Forelimb muscle (tissue), 1 donor: ENCODE measurements around the gene CYP2W1. TPM values are rescaled to one million over a fixed set of nuclear protein-coding genes. Genes with fewer than 3 reads are reported as not detected.
"Not testable (repeated sequence)": the region's sequence is repeated elsewhere in the genome, so short reads cannot be mapped to it uniquely, and the experiment has no call there.

Experiments used
- DNase-seq: peaks from one replicate; pipeline ENCODE4 v3.0.0-alpha.2; 2013; ENCODE audit warnings: low read depth
- polyA plus RNA-seq: library from polyadenylated mRNA; unstranded; fragments of 120-200 nt; gene quantifications from one replicate; pipeline ENCODE4 v1.2.1, GENCODE V29; 2013; ENCODE audit not compliant: insufficient read length

CYP2W1 gene
- polyA plus RNA-seq, 1 donor, result 0.59 TPM

DNA sequence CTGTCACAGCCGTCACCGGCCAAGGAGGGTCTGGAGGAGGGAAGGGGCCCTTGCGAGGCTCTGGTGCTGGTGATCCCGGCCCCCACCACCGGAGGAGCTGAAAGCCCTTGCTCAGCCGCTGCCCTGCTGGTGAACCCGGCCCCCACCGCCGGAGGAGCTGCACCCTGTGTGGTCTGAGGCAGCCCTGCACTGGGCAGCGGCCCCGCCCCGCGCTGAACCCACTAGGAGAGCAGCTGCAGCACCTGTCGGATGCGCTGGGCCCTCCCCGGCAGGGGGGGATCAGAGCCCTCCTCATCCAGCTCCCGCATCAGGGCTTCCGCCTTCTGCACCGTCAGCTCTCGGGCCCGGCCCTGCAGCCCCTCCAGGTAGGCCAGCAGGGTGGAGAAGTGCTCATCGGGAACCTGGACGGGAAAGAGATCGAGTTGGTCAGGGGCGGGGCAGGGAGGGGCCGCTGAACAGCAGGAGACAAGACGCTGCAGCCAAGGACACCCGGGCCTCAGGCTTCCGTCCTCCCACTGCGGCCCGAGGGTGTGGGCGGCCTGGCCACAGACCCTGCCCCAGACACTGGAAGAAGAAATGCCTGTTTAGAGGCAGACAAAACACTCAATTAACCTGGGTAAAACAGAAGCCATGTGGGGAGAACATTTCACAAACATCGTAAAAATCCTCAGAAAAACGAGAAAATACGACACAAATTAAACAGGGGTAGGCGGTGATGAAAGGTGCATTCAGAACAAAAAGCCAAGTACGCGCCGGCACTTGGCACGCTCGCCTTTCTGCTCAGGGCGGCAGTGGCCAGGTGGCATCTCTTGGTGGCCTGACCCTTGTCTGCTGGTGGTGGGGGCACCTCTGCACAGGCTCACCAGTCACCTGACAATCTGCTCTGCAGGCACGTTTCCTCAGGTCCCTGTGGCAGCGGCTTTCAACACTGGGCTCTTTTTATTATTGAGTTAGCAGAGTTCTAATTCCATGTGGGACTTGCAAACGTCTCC lies 14.7 kb downstream of the CYP2W1 start:
- no peak for DNase-seq

- DNase-seq, result no peak
These were observed 16.3 kb downstream of the CYP2W1 start for GRCh38 chr7:999149-999879.

DNA sequence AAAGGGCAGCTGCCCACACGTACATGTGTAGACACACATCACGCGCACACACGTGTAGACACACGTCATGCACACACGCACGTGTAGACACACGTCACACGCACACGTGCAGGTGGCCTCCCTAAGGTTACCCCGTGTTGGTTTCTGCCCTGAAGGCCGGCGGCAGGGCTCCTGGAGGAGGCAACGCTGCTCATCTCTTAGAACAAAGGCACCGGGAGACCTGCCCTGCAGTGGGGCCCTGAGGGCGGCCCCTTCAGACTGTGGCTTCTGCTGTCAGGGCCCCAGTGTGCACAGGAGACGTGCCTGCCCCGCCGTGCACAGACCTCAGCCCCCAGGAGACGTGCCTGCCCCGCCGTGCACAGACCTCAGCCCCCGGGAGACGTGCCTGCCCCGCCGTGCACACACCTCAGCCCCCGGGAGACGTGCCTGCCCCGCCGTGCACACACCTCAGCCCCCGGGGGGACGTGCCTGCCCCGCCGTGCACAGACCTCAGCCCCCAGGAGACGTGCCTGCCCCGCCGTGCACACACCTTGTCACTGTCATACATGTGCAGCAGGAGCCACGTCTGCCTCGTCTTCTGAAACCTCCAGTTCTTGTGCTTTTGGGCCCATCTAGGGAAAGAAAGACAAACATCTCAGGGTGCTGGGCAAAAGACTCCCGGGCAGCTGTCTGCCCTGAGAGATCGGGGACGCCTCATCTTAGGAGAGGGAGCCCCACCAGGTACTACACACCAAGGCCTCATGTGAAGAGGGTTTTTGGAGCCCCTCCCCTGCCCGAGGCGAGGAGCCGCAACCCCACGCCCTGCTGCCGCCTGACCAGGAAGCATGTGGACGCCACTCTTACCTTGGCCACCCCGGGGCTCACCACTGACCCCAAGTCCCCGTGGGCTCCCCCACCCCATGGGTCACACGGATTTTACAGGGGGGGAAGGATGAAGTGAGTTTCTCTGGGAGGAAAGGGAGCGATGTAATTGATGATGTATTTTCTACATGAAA lies 17.3 kb downstream of the CYP2W1 start:
- no peak for DNase-seq

DNA sequence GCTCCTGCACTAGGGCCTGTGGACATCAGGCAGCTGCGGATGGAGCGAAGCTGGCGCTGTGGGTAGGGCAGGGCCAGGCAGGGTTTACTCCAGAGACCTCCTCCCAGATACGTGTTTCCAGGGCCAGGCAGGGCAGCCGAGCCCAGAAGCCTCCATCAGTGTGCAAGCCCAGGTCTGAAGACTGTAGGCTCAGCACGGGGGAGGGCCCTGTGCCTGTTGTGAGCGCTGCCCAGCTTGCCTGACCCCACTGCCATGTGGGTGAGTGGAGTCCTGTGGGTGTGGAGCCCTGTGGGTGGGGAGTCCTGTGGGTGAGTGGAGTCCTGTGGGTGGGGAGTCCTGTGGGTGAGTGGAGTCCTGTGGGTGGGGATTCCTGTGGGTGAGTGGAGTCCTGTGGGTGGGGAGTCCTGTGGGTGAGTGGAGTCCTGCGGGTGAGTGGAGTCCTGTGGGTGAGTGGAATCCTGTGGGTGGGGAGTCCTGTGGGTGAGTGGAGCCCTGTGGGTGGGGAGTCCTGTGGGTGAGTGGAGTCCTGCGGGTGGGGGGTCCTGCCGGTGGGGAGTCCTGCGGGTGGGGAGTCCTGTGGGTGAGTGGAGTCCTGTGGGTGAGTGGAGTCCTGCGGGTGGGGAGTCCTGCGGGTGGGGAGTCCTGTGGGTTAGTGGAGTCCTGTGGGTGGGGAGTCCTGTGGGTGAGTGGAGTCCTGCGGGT lies 18.2 kb downstream of the CYP2W1 start:
- DNase-seq, result not testable (repeated sequence)

DNA sequence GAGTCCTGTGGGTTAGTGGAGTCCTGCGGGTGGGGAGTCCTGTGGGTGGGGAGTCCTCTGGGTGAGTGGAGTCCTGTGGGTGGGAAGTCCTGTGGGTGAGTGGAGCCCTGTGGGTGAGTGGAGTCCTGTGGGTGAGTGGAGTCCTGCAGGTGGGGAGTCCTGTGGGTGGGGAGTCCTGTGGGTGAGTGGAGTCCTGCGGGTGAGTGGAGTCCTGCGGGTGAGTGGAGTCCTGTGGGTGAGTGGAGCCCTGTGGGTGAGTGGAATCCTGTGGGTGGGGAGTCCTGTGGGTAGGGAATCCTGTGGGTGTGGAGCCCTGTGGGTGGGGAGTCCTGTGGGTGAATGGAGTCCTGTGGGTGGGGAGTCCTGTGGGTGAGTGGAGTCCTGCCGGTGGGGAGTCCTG lies 19.0 kb downstream of the CYP2W1 start:
- not testable (repeated sequence) for DNase-seq

- not testable (repeated sequence) for DNase-seq
These were observed 19.5 kb downstream of the CYP2W1 start for GRCh38 chr7:1002445-1002844.

- no peak for DNase-seq
These were observed 21.3 kb downstream of the CYP2W1 start for GRCh38 chr7:1004018-1004852.

- no peak for DNase-seq
These were observed 22.3 kb downstream of the CYP2W1 start for GRCh38 chr7:1005303-1005702.

DNA sequence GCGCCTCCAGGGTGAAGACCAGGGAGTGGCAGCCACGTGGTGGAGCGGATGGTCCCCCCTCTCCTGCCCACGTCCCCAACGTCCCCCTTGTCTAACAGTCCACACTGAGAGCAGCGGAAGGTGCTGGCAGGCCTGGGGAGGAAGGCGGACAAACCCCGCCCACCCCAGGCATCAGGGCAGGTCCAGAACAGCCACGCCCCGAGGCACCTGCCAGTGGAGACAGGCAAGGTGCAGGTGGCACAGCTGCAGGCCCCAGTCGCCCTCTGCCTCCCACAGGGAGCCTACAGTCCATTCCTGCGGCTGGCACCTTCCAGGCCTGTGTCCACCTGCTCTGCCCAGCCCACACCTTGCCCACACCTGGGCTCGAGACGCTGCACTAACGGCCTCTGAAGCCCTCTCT lies 24.9 kb downstream of the CYP2W1 start:
- no peak for DNase-seq

DNA sequence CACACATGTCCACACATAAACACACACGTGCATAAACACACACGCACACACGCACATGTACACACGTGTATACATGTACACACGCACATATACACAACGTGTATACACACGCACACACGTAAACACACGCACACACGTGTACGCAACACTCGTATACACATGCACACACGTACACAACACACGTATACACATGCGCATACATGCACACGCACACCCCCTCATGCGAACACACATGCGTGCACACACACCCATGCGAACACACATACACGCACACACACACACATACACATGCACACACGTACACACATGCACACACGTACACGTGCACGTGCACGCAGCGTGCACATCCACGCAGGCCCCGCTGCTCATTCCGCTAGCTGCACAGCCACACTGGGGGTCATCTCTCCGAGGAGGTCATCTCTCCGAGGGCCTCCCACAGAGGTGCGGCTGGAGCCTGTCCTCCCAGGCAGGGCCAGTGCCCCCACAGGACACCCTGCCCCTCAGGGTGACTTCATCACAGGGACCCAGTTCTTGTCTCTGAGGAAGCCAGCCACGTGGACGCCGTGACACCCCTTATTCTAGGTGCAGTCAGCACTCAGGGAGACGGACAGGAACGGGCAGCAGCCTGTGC lies 25.9 kb downstream of the CYP2W1 start:
- no peak for DNase-seq

DNA sequence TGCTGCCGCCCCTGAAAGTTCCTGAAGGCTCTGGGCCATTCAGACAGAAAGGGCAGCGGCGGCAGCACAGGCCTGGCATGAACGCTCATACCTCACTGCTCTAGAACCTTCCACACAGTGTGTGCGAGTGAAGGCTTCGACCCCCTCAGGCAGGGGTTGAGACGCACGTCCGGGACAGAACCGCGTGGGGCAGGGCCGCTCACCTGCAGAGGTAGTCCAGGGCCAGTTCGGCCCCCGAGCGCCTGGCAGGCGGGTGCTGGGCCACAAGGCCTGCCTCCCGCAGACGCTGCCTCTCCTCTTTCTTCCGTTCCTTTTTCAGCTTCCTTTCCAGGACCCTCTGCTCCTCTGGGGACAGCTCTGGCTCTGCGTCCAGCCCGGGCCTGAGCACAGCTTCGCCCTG lies 26.8 kb downstream of the CYP2W1 start:
- no peak for DNase-seq

GRCh38 chr7:1010226-1010625 lies 27.2 kb downstream of the CYP2W1 start:
- DNase-seq, result no peak

- no peak for DNase-seq
These were observed 28.5 kb downstream of the CYP2W1 start for GRCh38 chr7:1011297-1012003.

GRCh38 chr7:1012004-1012715 lies 29.2 kb downstream of the CYP2W1 start:
- no peak for DNase-seq

DNA sequence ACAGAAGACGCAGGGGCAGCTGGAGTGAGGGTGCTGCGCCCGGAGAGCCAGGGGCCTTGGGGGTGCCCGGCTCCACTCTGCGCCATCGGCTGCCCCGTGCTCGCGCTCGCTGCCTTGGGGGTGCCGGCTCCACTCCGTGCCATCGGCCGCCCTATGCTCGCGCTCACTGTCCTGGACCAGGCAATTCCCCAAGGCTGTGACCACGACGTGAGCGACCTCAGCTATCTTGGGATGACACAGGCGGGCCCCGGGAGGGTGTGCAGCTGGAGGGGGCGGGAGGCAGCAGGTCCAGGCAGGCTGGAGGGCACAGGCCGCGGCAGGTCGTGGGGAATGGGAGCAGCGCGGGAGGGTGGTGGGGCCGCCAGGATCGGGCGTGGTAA lies 29.7 kb downstream of the CYP2W1 start:
- no peak for DNase-seq

DNA sequence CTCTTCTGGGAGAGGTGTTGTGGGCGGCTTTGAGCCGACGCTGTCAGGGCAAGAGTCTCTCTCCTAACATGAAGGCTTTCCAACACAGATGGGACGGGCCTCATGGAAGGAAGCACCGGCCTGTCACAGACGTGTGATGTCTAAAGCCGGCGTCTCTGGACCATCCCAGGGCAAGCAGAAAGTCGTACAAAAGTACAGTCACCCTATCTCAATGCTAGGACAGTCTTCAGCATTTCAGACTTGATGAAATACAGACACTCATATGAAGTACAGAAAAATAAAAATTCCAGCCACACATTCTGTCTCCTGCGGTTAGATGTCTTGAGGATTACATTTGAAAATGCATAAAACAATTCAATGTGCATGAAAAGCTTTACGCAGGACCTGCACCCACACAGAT lies 30.6 kb downstream of the CYP2W1 start:
- DNase-seq, result no peak

DNA sequence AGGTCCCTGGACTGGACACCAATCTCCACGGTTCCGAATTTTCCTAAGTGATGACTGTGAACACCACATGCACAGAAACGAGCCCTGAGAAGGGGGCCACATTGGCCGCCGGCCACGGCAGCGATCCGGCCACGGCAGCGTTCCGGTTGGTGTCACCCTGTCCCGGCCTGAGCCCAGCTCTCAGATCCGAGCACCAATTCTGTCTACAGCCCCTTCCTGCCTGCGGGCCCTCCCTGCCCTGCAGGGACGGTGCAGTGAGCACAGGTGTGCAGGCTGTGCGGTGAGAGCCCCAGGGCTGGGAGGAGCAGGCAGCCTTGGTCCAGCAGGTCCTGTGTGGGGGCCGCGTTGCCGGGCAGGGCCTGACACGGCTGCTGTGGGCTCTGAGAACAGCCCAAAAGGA lies 31.7 kb downstream of the CYP2W1 start:
- DNase-seq, result no peak
